Cerebellar cortex (tissue), 1 donor: ENCODE data around the gene ZC3H4.
"Not testable (repeated sequence)": the region's sequence is repeated elsewhere in the genome, so short reads cannot be mapped to it uniquely, and the experiment has no call there.

Source experiments
- DNase-seq: peaks from one replicate; pipeline ENCODE4 v3.0.0-alpha.2; 2015; ENCODE audit warnings: low spot score

Gene ZC3H4

DNA sequence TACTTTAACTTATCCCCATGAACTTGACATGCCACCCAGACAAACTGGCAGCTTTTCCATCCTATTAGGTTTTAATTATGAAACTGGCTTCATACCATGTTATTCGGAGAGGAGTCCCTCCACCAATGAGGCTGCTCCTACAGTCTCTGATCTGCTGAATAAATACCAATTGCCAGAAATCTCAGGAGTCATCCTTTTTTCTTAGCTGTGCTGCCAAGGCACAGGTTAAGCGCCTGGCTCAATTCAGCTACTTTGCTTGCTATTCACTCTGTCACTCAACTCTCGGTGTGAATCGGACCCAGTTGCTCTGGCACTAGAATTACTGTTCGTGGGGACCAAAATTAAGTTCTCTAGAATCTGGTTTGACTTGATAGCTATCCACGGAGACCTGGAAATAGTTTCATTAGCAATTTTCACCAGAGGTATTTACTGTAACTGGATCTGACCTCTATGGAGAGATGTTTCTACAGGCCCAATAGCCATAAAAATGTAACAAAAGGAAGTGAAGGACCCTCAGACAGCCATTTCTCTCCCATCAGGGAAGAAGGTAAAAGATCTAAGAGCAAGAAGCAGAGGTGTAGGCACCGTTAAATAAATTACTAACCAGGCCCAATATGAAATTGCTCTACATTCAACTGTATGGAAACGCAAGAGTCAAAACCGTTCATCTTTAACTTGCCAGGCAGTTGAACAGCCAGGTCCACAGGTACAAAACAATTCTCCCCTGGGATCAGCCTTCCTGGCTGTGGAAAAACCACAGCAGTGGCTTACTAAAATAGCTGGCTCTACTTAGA, 5.4 kb downstream of the ZC3H4 start:
- DNase-seq, result peak; percentile 77

- peak; percentile 44 for DNase-seq
These were observed 6.2 kb downstream of the ZC3H4 start for GRCh38 chr19:47107202-47107952.

- peak; percentile 37 for DNase-seq
These were observed 6.8 kb downstream of the ZC3H4 start for GRCh38 chr19:47106821-47107201.

GRCh38 chr19:47105874-47106273, 7.7 kb downstream of the ZC3H4 start:
- no peak for DNase-seq

- DNase-seq, result peak; percentile 72
These were observed 8.9 kb downstream of the ZC3H4 start for GRCh38 chr19:47104680-47105079.

- DNase-seq, result no peak
These were observed 11.1 kb downstream of the ZC3H4 start for GRCh38 chr19:47102346-47103060.

DNA sequence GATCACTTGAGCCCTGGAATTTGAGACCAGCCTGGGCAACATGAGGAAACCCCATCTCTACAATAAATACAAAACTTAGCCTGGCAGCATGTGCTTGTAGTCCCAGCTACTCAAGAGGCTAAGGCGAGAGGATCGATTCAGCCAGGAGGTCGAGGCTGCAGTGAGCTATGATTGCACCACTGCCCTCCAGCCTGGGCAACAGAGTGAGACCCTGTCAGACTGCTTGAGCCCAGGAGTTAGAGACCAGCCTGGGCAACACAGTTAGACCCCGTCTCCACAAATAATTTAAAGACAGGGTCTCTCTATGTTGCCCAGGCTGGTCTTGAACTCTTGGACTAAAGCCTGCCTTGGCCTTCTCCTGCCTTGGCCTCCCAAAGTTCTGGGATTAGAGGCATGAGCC, 12.5 kb downstream of the ZC3H4 start:
- not testable (repeated sequence) for DNase-seq

DNA sequence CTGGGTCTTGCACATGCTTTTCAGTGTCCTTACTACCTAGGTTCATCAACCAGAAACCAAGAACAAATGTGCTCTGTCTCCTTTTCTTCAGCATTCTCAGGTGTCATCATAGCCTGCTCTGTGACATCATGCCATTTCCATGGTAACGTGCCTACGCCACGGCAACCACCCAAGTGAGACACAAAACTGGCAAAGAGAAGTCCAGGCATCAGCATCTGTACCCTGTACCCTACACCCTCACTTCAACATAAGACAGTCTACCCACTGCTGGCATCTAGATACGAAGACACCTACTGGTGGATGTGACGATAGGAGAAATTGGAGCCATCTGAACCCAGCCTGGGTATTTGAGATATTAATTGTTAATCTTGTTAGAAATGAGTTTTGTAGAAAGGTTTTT, 13.3 kb downstream of the ZC3H4 start:
- DNase-seq, result no peak

DNA sequence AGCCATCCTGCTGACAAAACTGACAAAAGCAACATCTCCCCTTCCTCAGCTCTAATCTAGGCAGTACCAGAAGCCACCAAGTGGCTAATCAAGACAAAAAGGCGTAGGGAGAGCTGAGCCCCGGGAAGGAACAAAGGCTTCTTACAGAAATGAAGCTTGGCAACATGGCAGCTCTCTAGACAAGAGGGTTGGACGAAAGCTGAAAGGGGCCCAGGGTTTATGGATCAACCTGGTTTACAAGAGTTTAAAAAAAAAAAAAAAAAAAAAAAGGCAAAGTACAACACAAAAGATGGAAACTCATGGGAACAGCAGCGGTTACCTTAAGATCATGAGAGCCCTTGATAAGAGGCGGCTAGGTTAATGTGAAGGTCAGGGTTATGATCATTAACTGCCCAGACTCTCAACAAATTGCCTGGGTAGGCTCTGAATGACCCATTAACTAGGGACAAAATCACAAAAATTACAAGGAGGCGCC, 14.0 kb downstream of the ZC3H4 start:
- DNase-seq, result no peak

- no peak for DNase-seq
These were observed 15.0 kb downstream of the ZC3H4 start for GRCh38 chr19:47098608-47099007.

DNA sequence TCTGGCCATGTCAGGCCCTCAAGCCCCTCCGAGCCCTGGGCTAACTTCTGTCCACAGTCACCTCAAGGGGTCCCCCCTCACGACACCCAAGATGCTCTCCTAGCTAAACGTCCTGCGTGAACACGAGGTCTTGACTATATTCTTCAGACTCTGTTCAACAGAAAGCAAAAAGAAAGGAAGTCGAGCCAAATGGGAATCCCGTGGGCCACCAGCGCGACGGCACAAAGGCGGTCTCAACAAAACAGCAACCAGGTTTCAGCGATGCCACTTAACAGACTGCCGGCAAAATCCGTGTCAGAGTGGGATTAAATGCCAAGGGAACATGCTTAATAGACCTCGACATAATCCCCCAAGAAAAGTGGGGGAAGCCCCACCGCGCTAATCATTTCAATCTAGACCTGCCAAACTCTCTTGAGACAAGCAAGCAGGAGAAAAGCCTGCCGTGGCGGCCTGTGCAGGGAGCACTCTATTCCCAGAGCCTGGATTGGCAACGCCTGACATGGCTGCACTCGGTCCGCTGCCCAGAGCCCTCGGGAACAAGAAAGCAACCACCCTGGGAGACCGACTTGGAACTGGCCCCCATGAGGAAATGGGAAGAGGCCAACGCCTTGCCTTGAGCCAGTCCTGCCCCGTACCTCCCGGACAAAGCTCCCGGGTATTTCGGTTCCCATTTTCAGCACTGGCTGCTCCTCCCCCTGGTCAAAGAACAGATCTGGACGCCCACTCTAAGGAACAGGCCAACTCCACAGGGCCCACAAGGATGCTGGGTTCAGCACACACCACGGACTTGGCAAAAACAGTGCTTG, 16.0 kb downstream of the ZC3H4 start:
- DNase-seq, result peak; percentile 60

DNA sequence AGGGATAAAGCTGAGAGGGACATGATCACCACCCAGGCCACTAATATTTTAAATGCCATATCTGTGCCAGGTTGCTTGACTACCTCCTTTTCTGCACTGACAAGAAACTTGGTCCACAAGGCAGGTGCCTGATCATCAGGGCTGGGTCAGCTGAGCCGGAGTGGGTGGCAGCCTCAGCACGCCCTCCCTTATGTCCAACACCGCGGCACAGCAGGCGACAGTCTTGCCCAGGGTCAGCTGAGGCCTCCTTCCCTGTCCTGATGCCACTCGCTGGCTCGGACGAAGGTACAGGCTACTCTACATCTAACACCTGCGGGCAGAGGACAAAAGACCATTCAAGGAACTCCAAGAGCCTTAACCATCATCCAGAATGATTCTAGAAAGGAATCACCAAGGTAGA, 16.9 kb downstream of the ZC3H4 start:
- peak; percentile 33 for DNase-seq

DNA sequence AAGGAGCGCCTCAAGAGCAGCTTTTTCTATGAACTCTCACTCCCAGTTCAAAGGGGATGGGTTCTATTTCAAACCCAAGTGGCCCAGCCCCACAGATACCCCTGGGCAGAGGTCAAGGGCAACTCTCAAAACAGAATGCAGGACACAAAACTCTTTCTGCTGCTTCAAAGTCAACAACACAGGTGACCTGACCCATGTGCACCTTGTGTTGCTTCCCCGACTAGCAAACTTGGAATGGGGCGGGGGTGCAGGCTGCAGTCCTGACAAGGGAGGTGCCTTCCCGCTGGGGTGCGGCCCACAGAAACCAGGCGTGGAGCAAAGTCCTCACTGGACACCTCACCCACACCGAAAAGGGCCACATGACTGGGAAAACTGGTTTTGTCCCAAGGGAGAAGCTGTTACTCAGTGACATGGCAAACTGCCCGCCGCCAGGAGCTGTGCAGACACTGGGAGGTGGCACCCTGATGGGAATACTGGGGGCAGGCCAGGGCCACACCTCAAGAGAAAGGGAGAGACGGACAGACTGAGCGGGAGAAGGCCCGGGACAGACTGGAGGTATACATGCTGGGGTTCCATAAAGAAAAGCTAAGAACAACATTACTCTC, 17.4 kb downstream of the ZC3H4 start:
- DNase-seq, result no peak

DNA sequence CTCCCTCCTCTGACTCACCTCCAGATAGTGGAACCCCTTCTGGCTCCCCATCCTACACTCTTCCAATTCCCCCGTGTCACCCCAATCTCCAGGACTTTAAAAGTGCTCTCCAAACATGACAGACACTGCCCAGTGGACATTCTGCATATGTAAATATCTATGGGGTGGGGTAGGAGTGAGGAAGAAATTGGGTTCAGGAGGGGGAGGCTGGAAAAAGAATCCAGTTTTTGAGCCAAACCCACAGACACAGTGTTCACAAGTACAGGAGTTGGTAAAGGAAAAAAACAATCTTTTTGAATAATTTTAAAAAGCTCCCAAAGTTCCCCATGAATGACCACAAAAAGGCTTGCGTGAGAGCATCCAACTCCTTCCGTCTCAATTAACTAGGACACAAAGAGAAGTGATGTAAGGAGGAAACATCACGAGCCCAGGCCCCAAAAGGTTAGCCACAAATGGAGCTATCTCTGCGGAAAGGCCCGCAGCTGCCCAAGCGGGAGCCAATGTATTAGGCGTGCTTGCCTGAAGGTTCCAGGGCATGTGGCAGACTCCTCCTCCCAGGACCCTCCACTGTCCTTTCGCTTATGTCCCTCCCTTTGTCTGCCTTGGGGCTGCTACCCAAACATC, 18.0 kb downstream of the ZC3H4 start:
- DNase-seq, result no peak

GRCh38 chr19:47094557-47095475, 18.8 kb downstream of the ZC3H4 start:
- DNase-seq, result no peak

DNA sequence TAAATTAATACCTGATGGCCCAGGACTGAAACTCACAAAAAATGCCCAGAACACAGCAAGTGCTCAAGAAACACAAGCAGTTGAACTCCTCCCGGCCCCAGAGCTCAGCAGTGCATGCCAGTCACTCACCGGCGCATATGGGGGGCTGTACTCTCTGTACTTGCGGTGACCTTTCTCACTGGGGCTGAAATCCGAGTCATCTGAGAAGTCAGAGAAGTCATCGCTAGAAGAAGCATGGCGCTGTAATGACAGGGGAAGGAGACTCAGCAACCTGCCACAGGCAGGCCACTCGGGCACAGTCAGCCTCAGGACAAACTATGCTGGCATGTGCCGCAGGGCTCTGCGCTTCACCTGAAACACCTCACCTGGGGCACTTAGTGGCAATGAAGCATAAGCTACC, 19.7 kb downstream of the ZC3H4 start:
- DNase-seq, result no peak

GRCh38 chr19:47093254-47093653, 20.3 kb downstream of the ZC3H4 start:
- peak; percentile 53 for DNase-seq

- DNase-seq, result no peak
These were observed 23.7 kb downstream of the ZC3H4 start for GRCh38 chr19:47089767-47090350.

- no peak for DNase-seq
These were observed 27.3 kb downstream of the ZC3H4 start for GRCh38 chr19:47086280-47086679.
